Globus pallidus (tissue), 1 donor: ENCODE results near the gene OTULINL.

Experiments used
- DNase-seq: peaks from one replicate; pipeline ENCODE4 v3.0.0-alpha.2; 2015; ENCODE audit warnings: low spot score

OTULINL gene

DNA sequence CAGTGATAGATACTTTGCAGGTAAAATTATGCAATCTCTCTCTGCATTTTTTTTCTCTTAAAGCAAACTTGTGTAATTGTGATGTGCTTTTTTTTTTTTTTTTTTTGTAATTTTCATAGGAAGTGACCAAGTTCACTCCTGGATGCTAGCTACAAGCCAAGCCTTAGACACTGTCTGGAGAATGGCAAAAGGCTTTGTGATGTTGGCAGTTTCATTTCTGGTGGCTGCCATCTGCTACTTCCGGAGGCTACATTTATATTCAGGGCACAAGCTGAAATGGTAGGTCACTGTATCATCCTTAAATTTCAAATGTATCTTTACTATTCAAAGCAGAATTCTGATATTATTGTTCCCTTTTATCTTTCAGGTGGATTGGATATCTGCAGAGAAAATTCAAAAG is 19.3 kb downstream of the OTULINL start:
- DNase-seq = no peak

DNA sequence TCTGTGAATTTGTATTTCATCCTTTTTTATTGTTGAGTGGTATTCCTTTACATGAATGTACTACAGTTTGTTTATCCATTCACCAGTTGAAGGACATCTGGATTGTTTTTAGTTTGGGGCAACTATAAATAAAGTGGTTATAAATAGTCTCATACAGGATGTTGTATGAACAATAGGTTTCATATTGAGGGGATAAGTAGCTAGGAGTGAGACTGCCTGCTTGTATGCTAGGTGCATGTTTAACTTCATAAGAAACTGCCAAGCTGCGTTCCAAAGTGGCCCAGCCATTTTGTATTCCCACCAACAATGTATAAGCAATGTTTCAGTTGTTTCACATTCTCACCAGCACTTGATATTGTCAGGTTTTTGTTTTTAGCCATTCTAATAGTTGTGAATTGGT is 21.5 kb downstream of the OTULINL start:
- DNase-seq = no peak

DNA sequence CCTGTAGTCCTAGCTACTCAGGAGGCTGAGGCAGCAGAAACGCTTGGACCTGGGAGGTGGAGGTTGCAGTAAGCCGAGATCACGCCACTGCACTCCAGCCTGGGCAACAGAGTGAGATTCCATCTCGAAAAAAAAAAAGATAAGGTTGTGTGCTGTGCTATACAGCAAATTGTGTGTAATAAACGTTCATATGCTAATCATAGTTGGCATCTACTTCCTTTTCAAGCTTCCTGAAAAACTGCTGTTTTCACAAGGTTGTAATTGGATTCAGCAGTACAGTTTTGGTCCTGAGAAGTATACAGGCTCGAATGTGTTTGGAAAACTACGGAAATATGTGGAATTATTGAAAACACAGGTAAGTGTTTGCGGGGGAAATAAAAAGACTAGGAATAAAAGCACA is 25.5 kb downstream of the OTULINL start:
- DNase-seq = no peak

DNA sequence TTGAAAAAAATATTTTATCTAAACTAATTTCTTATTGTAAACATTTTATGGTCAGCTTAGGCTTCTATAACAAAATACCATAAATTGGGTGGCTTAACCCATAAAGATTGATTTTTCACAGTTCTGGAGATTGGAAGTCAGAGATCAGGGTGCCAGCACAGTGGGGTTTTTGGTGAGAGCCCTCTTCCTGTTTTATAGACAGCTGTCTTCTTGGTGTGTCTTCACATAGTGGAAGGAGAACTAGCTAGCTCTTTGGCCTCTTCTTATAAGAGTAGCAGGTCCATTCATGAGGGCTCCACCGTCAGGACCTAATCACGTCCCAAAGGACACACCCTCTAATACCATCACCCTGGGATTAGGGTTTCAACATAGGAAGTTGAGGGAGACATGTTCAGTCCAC is 26.6 kb downstream of the OTULINL start:
- DNase-seq = no peak

DNA sequence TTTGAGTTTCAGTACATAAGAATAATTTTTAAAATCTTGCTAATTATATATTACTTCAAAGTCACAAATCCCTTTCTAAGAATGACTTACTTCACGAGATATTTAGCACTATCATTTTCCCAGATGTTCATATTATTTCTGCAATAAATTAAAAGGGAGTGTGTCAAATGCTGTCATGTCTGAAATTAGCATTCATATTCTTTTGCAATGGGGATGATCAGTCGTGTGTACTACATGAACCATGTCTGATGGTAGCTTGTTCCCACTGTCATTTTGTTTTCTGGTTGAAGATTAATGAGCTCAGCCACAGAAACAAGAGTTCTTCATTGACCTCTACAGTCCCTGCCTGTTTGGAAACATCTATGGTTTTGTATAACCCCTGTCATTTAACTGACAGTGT is 30.1 kb downstream of the OTULINL start:
- DNase-seq = no peak

DNA sequence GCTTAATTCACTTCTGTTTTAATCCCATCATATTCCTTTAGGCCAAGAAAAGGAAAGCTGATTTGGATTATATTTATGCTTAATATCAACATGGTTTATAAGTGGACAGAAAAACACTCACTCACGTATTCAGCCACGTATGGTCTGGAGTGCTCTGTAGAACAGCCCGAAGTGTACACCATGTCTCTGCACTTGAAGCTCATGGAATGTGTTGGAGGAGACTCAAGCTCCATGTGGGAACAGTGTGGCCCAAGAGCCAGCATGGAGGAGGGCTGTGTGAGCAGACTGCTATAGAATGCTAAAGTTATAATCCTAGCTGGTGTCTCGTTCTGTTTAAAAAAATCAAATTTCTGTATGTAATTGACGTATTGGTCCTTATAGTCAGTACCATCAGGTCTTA is 32.9 kb downstream of the OTULINL start:
- no peak for DNase-seq

DNA sequence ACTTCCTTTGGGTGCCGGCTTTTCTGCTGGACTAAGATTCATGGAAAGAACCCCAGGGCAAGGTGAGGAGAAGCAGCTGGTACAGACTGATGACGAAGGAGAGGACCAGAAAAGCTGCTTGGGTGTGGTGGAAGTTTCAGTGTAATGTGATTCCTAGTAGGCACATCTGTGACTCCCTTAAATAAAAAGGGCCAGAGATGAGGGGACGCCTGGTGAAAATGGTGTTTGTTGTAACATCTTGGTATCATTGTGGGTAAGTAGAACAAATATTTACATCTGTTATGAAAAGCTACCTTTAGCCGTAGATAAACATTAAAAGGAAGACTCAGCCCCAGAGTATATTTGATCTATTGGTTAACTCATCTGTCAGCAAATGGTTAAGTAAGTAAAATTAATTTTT is 33.8 kb downstream of the OTULINL start:
- DNase-seq = no peak

DNA sequence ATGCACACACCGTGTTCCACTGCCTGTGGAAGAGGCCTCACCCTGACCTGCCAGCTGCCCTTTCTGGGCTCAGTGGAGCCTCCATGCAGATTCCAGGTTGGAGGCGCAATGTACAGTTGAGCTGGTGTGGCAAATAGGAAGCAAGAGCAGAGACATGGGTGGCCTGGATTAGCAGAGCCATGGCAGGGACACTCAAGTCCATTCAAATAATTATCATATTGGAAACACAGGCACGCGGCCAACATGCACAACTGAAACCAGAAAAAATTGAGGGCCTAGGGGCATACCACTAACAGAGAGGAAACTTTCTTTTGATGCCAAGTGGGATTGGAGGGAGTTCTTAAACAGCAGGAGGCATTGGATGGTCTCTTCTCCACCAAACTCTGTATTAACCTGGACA is 35.8 kb downstream of the OTULINL start:
- DNase-seq = no peak

DNA sequence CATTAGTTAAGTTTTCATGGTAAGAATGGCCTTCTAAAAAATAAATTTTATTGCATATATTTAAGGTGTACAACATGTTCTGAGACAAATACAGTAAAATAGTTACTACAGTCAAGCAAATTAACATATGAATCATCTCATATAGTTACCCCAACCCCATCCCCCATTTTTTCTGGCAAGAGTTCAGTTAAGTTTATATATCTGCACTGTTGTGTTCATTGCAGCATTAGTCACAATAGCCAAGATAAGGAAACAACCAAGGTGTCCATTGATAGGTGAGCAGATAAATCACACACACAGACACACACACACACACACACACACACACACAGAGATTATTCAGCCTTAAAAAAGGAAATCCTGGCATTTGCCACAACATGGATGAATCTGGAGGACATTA is 45.7 kb downstream of the OTULINL start:
- no peak for DNase-seq

DNA sequence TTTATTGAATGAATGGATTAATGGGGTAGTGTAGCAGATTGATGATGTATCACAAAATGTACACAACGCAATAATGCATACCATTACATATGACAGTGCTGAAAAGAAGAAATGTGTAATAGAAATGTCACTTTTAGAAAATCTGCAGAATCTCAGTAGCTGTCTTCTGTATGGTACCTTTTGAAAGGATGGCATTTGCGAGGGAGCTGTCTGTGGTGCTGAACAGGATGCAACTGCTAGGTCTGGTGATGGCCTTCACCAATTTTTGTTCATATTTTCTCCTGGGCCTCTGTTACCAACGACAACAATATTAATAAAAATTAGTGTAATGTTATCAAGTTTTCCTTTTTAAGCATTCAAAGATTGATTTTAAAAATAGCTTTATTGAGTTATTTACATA is 46.8 kb downstream of the OTULINL start:
- no peak for DNase-seq

DNA sequence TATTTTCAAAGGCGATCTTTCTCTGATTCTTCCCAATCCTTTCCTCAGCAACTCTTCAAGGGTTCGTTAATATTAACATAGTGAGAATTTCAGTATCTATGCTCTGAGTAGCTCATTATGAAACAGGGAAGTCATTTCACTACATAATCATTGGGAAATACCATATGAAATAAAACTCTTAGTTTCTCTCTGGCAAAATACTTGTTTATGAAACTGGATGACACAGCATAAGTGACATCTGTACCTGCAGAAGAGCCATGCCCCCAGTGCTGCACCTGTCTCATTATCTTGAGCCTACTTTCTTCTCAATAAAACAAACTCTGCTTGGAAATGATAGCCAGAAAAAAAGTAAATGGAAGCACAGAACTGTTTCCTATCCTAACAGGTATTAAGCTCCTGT is 49.1 kb downstream of the OTULINL start:
- DNase-seq = no peak

DNA sequence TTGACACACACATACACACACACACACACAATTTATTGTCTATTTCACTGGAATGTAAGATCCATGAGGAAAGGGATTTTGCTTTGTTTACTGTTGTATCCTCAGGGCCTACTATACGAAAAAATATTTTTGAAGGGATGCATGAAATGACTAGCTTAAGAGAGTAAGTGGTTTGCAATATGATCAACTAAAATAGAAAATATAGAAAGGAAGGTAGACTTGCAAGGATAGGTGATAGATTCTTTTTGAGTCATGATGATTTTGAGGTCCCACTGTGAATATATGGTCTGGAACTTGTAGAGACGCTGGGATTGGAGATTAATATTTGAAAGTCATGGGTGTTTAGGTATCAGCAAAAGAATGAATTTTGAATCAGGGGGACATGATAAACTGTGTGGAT is 54.1 kb downstream of the OTULINL start:
- DNase-seq = no peak

DNA sequence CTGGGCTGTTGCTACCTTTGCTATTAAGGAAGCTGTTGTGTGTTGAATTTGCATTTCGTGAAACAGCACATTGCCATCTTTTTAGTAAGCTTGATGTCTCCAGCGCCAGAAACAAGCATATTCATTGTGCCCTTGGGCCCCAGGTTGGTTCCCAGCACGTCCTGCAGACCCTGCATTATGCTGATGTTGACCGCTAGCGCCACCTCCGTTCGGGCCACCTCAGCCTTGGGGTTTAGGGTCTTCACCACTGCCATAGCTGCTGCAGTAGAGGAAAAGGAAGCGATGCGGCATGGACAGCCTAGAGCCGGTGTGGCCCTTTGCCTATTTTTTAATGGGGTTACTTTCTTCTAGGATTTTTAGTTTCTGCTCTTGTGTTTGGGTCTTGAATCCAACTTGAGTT is 59.2 kb downstream of the OTULINL start:
- DNase-seq = no peak

DNA sequence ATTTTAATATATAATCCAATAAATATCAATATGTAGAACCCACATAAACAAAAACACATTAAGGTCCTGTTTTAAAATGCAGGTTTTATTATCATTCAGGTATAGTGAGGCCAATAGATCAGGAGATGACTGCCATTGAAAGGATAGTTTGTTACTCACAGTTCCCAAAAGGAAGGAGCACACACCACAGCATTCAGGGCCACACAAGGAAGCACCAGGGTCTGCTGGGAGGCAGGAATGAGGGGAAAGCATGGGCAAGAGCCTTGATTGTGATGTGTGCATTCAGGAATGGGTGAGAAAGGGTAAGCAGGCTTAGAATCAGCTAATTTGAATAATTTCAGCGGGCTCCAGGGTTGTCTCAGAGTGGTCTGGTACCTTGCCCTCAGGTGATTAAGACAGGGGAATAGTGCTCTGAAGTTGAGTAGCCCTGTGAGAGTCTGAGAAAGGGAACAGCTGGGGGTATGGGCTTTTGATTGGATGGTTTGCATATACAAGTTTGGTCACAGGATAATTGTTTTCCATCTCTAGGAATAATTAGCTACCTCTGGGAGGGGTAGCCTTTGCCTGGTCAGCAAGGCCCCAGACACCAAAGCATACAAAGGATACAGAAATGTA is 63.1 kb downstream of the OTULINL start:
- DNase-seq = no peak

DNA sequence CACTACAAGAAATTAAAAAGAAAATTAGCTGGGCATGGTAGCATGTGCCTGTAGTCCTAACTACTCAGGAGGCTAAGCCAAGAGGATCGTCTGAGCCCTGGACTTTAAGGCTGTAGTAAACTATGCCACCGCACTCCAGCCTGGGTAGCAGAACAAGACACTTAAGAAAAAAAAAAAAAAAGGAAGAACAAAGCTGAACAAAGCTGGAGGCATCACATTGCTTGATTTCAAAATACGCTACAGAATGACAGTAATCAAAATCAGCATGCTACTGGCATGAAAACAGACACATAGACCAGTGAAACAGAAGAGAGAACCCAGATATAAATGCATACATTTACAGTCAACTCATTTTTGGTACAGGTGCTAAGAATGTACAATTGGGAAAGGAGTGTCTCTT is 68.5 kb downstream of the OTULINL start:
- no peak for DNase-seq

DNA sequence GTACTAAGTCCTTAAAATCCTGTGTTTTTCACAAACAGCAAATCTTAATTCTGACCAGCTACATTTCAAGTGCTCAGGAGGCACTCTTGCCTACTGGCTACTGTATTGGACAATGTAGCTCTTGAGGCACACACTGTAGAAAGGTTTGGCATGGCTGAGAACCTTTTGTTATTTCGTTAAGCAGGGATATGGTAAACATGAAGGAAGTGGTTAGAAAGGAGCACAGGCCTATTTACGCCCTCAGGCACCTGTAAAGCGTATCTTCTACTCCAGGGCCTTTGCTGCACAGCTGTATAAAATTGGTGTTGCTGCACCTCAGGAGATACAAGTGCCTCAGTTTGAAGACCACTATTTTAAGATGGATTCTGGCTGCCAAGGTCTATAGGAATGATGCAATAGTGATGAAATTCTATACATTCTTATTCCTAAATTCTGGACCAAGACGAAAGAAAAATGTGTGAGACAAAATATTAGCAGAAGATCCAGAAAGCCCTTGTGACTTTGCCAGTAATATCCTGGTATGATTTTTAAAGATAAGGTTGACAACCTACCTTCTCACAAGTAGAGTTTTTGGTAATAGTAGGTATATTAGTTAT is 73.7 kb downstream of the OTULINL start:
- no peak for DNase-seq

DNA sequence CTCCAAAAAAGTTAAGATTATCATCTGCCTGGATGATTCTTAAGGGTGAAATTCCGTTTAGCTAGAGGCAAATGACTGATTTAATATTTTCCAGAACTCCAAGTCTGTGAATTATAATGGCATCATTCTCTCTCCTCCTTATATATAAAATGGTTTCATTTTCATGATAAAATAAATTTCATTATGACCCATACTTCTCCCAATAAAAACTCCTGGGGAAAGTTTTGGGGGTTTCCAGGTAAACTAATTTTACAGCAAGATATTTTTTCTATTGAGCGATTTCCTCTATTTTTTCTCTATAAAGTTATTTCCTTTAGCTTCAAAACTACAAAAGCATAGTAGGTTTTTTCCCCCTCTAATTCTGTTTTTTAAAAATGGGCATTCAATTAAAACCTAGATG is 75.3 kb downstream of the OTULINL start:
- no peak for DNase-seq

DNA sequence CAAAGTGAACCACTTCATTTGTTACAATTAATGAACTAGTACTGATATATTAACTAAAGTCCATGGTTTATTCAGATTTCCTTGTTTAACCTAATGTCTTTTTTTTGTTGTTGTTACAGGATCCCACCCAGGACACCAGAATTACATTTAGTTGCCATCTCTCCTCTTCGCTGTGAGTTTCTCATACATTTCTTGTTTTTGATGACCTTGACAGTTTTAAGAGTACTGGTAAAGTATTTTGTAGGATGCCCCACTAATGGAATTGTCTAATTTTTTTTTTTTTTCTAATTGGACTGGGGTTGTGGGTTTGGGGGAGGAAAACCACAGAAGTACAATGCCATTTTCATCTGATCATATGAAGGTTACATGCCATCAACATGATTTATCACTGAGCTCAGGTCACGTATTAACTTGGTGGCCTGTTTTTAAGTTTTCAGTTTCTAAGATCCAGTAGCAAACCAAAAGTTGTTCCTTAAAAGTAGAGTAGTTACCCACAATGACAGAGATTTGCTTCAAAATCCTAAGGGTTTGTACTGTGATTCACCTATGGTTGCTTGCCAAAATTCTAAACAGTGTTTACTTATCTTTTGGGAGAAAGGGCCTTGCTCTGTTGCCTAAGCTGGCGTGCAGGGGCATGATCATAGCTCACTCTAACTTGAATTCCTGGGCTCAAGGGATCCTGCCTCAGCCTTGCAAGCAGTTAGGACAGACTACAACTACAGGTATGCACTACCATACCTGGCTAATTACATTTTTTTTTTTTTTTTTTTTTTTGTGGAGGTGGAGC is 78.4 kb downstream of the OTULINL start:
- no peak for DNase-seq

DNA sequence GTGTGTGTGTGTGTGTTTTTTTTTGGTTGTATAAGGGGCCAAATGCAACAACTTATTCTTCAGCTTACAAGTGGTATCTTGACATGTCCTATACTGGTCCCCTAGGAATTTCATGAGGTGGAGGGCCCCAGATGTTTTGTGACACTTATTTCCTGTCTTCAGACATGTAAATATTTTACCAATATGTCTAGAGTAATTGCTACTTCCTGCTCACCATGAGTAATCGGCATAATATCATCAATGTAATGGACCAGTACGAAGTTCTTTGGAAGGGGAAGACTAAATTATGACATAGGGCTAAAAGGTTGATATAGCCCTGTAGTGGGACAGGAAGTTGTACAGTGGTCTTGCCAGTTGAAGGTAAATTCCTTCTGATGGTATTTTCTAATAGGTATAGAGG is 79.2 kb downstream of the OTULINL start:
- DNase-seq = no peak
